Activated naive CD4-positive, alpha-beta T cell treated with anti-CD3 and anti-CD28 coated beads, Interleukin-2, amount 10 ng/mL, durations not matched to agents 7 days and 5 days (primary cell): ENCODE measurements around the gene PHOSPHO2.

Experiments used
- CTCF ChIA-PET: fragments of 350-600 bp; sonication (Branson Sonifier 250); formaldehyde crosslinking; loops from one replicate; lab custom pipeline; 2021; ENCODE audit warnings: antibody characterized with exemption; lab: Charles Lee
- DNase-seq: peaks from one replicate; pipeline ENCODE4 v3.0.0-alpha.2; 2020
- H3K27ac Mint-ChIP-seq: one replicate; pipeline ENCODE4 v1.8.0; 2021; ENCODE audit warnings: mild to moderate bottlenecking, moderate library complexity, mixed read lengths
- H3K27me3 Mint-ChIP-seq: one replicate; pipeline ENCODE4 v1.8.0; 2021; ENCODE audit warnings: mild to moderate bottlenecking, mixed read lengths
- H3K36me3 Mint-ChIP-seq: one replicate; pipeline ENCODE4 v1.8.0; 2021; ENCODE audit warnings: mixed read lengths
- H3K4me1 Mint-ChIP-seq: one replicate; pipeline ENCODE4 v1.8.0; 2021; ENCODE audit warnings: mixed read lengths
- H3K4me3 Mint-ChIP-seq: one replicate; pipeline ENCODE4 v1.8.0; 2021; ENCODE audit warnings: mild to moderate bottlenecking, moderate library complexity, mixed read lengths
- H3K9me3 Mint-ChIP-seq: one replicate; pipeline ENCODE4 v1.8.0; 2021; ENCODE audit warnings: mixed read lengths

The PHOSPHO2 gene

DNA sequence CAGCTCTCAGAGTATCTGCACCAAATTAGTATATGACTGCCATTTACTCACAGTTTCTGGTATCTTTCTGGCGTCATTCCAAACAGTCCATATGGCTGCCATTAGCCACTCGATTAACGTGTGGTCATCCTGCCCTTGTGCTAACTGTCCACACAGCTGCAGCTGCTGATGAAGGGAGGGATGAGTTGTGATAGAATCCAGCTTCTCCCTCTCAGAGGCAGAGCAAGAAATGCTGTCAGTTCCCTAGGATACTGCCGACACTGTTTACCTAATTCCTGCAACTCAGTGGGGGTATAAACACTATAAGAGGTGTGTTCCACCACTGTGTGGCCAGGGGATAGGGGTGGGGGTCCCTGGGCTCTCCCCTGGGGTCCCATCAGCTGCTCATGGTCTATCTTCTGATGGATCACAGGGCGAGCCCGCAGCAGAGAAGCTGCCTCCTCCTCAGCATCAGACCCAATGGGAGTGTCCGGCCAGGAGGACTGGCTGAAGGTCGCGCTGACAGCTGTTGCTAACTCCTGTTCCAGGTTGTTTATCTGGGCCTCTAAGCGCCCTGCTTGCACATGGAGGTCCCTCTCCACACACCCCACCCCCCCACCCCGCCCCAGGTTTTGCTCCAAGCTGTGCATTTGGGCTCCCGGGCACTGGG, 22.1 kb downstream of the PHOSPHO2 start:
- Mint-ChIP-seq H3K36me3 (no peaks in the 10 kb centered on the region), H3K9me3 (no peaks in the 10 kb centered on the region), H3K27ac (no peak overlapping the region), H3K27me3 (no peaks in the 10 kb centered on the region), H3K4me3 (no peak overlapping the region), H3K4me1 (peaks cover 7% of the 10 kb centered on the region)
- CTCF ChIA-PET = no interaction called here
- no peak for DNase-seq

DNA sequence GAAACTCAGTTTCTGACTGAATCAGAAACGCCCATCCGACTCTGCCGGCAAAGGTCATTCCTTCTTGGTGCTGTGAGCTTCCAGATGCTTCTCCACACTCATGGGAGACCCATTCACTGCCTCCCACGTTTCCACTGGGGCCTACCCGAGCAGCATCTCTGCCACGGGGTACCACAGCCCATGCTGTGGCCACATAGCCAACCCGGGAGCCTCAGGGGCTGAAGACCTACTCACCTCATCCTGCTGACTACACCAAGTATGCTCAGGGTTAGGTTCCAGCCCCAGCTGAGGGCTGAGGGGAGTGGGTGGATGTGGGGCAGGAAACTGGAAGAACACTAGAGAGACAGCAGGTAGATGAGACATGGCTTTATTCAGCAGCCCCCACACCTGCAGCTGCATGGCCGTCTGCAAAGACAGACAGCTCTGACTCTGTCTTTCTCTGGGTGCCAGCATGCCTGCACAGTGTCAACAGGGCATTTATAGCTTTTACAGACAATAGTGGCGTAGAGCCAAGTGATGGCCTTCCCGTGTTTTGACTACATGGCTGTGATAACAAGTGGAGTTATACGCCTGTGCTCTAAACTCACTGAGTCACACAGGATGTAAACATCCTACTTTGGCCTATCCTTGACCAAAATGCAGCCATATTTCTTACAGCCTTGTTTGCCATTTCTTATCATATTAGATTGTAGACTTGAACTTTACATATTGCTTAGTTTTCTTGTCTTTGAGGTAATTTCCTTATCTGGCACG, 22.8 kb downstream of the PHOSPHO2 start:
- peaks cover 3% of the 10 kb centered on the region for H3K4me1 Mint-ChIP-seq
- H3K27ac Mint-ChIP-seq = no peak overlapping the region
- DNase-seq = no peak
- no peak overlapping the region for H3K4me3 Mint-ChIP-seq
- no peaks in the 10 kb centered on the region for H3K9me3 Mint-ChIP-seq
- no peaks in the 10 kb centered on the region for H3K27me3 Mint-ChIP-seq
- H3K36me3 Mint-ChIP-seq = no peaks in the 10 kb centered on the region
- CTCF ChIA-PET = no interaction called here

DNA sequence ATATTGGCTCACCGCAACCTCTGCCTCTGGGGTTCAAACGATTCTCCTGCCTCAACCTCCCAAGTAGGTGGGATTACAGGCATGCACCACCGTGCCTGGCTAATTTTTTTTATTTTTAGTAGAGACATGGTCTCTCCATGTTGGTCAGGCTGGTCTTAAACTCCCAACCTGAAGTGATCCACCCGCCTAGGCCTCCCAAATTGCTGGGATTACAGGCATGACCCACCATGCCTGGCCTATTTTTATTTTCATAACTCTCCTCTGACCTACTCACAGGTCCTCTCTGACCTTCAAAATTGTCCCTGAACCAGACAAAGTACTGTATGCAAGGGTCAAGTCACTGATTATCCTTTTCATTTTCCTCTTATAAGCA, 23.4 kb downstream of the PHOSPHO2 start:
- H3K27me3 Mint-ChIP-seq = no peaks in the 10 kb centered on the region
- H3K4me1 Mint-ChIP-seq = peaks cover 3% of the 10 kb centered on the region
- no peak for DNase-seq
- no peaks in the 10 kb centered on the region for H3K36me3 Mint-ChIP-seq
- CTCF ChIA-PET = no interaction called here
- H3K4me3 Mint-ChIP-seq = no peak overlapping the region
- no peaks in the 10 kb centered on the region for H3K9me3 Mint-ChIP-seq
- H3K27ac Mint-ChIP-seq = no peak overlapping the region

DNA sequence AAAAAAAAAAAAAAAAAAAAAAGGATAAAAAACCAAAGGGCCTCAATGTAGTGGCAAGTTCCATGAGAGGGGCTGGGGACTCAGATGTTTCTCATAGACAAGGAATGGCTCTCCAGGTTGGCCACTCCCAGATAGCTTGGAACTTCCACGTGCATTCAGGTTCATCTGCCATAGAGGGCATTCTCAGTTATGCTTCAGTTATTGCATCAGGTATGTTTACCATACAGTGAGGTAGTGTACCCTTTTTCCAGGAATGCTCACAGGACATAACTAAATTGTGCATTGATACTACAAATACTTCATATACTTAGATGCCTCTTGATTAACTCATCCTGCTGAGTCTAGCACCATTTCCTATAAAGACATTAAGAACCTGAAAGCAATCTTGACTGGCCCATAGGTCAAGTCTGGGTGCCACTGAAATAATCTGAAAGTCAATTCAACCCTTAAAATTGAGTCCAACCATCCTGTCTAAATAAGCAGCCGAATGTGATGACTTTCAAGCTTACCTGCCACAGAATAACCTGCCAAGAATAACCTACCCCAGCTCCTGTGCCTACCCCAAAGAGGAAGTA, 24.7 kb downstream of the PHOSPHO2 start:
- Mint-ChIP-seq H3K27ac (no peak overlapping the region), H3K9me3 (no peaks in the 10 kb centered on the region), H3K4me3 (no peak overlapping the region), H3K36me3 (no peaks in the 10 kb centered on the region), H3K4me1 (peaks cover 3% of the 10 kb centered on the region), H3K27me3 (no peaks in the 10 kb centered on the region)
- no peak for DNase-seq
- CTCF ChIA-PET = interaction anchor here (0.6 kb wide), 1 partner anchor 58 kb away, joined by 5 read pairs; no protein-coding TSS in a partner anchor

DNA sequence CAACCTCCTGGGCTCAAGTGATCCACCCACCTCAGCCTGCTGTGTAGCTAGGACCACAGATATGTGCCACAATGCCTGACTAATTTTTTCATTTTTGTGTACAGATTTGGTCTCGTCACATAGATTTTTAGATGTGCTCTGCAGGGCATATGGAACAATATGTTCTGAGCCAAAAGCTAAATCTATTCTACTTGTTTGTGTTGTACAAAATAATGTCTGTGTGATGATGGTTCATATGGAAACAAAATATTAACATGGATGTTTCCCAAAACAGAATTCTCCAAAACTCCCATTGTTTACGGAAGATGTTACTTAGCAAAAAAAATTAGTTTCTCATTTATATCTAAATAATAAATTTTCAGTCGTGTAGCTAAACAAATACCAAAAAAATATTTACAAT, 26.7 kb downstream of the PHOSPHO2 start:
- no peak overlapping the region for H3K27ac Mint-ChIP-seq
- H3K9me3 Mint-ChIP-seq = no peaks in the 10 kb centered on the region
- no peaks in the 10 kb centered on the region for H3K4me1 Mint-ChIP-seq
- H3K36me3 Mint-ChIP-seq = no peaks in the 10 kb centered on the region
- CTCF ChIA-PET = no interaction called here
- DNase-seq = no peak
- H3K4me3 Mint-ChIP-seq = no peak overlapping the region
- H3K27me3 Mint-ChIP-seq = no peaks in the 10 kb centered on the region

DNA sequence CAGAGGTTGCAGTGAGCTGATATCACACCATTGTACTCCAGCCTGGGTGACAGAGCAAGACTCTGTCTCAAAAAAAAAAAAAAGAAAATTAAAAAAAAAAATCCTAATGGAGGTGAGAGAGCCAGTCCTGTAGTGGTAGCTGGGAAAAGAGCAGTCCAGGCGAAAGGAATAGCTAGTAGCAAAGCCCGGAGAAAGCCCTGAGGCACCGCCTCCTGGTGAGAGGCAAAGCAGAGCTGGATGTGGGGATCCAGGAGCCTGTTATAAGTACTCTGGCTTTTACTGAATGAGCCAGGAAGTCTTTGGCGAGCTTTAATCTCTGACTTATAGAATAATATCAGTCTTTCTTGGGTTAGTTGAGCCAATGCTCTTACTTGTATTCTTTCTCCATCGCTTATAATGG, 32.8 kb downstream of the PHOSPHO2 start:
- Mint-ChIP-seq H3K4me3 (no peak overlapping the region), H3K36me3 (no peaks in the 10 kb centered on the region), H3K4me1 (peaks cover 4% of the 10 kb centered on the region), H3K9me3 (no peaks in the 10 kb centered on the region), H3K27ac (no peak overlapping the region), H3K27me3 (peaks cover 3% of the 10 kb centered on the region)
- DNase-seq = no peak
- CTCF ChIA-PET = no interaction called here

DNA sequence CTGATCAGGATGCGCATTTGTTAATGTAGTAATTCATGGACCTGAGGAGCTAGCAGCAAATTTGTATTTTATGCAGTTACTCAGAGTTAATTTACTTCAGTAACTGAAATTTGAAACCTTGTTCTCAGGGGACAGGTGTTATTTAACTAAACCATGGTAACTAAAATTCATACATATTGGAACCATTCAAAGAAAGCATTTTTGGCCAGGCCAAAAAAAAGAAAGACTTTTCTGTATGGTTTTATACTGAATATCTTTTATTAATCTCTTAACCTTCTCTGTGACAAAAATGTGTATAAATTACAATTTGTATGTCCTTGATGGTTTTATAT, 35.0 kb downstream of the PHOSPHO2 start:
- Mint-ChIP-seq H3K9me3 (no peaks in the 10 kb centered on the region), H3K36me3 (peaks cover 2% of the 10 kb centered on the region), H3K27me3 (peaks cover 23% of the 10 kb centered on the region), H3K4me3 (no peak overlapping the region), H3K27ac (no peak overlapping the region), H3K4me1 (peaks cover 18% of the 10 kb centered on the region)
- DNase-seq = no peak
- CTCF ChIA-PET = no interaction called here

DNA sequence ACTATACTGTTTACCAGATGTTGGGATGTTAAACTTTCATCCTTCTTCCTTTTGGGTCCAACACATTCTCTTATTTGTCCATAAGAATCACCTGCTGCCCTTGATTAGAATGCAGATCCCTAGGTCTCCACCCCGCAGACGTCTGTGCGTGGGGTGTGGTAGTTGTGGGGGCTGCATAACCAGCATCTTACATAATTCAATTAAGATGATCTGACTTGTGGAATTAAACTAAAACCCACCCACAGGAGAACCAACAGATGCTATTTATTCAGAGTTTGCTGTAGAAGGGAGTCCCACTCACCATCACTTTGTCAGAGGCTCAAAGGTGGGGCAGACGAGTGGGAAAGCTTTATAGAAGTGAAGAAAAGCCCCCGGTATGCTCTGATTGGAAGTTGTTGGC, 37.8 kb downstream of the PHOSPHO2 start:
- no peaks in the 10 kb centered on the region for H3K9me3 Mint-ChIP-seq
- peaks cover 34% of the 10 kb centered on the region for H3K27me3 Mint-ChIP-seq
- no peak for DNase-seq
- CTCF ChIA-PET = no interaction called here
- peaks cover 29% of the 10 kb centered on the region for H3K4me1 Mint-ChIP-seq
- no peak overlapping the region for H3K27ac Mint-ChIP-seq
- no peak overlapping the region for H3K4me3 Mint-ChIP-seq
- H3K36me3 Mint-ChIP-seq = peaks cover 2% of the 10 kb centered on the region

DNA sequence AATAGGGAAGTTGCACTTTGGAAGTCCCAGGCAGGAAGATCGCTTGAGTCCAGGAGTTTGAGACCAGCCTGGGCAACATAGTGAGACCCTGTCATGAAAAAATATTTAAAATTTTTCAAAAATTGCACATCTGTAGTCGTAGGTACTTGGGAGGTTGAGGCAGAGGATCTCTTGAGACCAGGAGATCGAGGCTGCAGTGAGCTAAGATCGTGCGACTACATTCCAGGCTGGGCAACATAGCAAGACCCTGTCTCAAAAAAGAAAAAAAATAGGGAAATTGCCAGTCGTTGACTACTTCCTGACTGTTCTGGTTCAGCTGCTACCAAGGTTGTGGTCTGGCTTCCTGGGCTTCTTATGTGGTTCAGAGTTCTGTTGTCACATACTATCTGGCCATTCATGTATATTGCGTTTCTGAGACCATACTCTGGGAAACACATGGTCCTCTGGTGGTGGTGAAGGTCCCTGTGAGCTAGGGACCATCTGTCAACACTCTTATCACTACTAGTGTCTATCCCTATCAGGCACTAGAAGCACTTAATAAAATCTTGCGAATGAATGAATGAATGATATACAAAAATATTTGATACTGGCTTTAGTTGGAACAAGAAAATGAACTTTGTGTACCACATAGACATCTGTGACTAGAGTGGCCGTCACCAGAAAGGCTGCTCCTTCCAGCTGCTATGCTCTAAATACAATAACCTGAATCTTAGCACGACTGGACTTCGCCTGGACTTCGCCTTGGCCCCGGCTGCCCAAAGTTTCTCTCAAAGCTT, 38.5 kb downstream of the PHOSPHO2 start:
- Mint-ChIP-seq H3K4me1 (peaks cover 32% of the 10 kb centered on the region), H3K4me3 (peak overlapping the region; percentile 81), H3K36me3 (peaks cover 2% of the 10 kb centered on the region), H3K27me3 (peaks cover 39% of the 10 kb centered on the region), H3K27ac (no peak overlapping the region), H3K9me3 (no peaks in the 10 kb centered on the region)
- CTCF ChIA-PET = no interaction called here
- no peak for DNase-seq

DNA sequence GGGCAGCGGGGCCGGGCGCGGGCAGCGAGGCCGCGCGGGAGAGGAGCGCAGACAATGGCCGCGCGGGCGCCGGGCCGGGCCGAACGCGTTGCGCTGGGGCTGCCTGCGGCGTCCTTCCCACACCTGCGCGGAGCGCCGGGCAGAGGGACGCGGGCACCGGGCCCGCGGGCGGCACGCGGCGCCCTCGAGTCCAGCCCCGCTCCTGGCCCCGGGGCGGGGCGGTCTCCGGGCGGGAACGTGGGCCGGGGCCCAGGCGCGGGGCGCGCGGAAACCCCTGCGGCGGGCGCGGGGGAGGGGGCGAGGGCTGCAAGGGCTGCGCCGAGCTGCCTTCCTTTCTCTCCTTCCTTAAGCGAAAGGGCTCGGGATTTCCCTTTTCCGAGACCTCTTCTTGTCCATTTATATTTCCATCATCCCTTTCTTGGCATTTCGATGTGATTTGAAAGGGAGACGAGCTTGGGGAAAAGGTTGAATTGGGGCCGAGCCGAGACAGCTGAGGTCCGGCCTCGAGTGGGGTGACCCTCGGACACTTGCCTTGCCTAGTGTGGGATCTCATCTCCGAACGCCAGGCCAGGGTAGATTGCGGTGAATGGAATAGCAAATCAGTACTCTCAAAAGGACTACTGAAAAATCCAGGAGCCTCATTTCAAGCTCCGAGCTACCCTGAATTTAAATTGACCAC, 40.0 kb downstream of the PHOSPHO2 start:
- CTCF ChIA-PET = interaction anchor here (0.6 kb wide), 1 partner anchor 56 kb away, joined by 3 read pairs; no protein-coding TSS in a partner anchor

DNA sequence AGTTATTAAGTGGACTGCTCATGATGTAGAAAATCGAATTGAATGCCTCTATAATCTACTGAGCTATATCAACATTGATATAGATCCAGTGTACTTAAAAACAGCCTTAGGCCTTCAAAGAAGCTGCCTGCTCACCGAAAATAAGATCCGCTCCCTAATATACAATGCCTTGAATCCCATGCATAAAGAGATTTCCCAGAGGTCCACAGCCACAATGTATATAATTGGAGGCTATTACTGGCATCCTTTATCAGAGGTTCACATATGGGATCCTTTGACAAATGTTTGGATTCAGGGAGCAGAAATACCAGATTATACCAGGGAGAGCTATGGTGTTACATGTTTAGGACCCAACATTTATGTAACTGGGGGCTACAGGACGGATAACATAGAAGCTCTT, 41.4 kb downstream of the PHOSPHO2 start:
- Mint-ChIP-seq H3K27me3 (peaks cover 45% of the 10 kb centered on the region), H3K9me3 (peaks cover 5% of the 10 kb centered on the region), H3K4me3 (no peak overlapping the region), H3K4me1 (peaks cover 38% of the 10 kb centered on the region), H3K27ac (no peak overlapping the region), H3K36me3 (peaks cover 2% of the 10 kb centered on the region)
- DNase-seq = no peak
- CTCF ChIA-PET = no interaction called here

More for the DNA sequence above, 40.0 kb downstream of the PHOSPHO2 start:
- Mint-ChIP-seq H3K9me3 (peaks cover 4% of the 10 kb centered on the region), H3K36me3 (peaks cover 2% of the 10 kb centered on the region), H3K4me1 (peaks cover 36% of the 10 kb centered on the region), H3K4me3 (peak overlapping the region; percentile 70), H3K27ac (no peak overlapping the region), H3K27me3 (peaks cover 44% of the 10 kb centered on the region)
- peak; percentile 36 for DNase-seq

DNA sequence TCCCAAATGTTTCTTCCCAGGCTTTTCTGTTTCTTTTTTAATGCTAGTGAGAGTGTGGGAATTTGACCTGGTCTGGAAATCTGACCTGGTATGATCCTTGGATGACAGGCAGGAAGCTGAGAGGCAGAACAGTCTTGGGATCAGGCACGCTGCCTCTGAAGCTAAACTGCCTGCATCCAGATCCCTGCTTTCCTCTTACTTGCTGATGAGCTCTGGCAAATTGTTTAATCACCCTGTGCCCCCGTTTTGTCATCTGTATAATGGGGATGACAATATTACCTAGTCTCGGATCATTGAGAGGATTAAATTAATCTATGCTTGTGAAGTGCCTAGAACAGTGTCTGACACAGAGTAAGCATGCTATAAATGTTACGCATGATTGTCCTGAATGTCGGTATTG, 42.6 kb downstream of the PHOSPHO2 start:
- CTCF ChIA-PET = no interaction called here
- no peak overlapping the region for H3K4me3 Mint-ChIP-seq
- peaks cover 5% of the 10 kb centered on the region for H3K9me3 Mint-ChIP-seq
- no peak for DNase-seq
- H3K4me1 Mint-ChIP-seq = peaks cover 36% of the 10 kb centered on the region
- peaks cover 43% of the 10 kb centered on the region for H3K27me3 Mint-ChIP-seq
- H3K36me3 Mint-ChIP-seq = peaks cover 2% of the 10 kb centered on the region
- no peak overlapping the region for H3K27ac Mint-ChIP-seq

DNA sequence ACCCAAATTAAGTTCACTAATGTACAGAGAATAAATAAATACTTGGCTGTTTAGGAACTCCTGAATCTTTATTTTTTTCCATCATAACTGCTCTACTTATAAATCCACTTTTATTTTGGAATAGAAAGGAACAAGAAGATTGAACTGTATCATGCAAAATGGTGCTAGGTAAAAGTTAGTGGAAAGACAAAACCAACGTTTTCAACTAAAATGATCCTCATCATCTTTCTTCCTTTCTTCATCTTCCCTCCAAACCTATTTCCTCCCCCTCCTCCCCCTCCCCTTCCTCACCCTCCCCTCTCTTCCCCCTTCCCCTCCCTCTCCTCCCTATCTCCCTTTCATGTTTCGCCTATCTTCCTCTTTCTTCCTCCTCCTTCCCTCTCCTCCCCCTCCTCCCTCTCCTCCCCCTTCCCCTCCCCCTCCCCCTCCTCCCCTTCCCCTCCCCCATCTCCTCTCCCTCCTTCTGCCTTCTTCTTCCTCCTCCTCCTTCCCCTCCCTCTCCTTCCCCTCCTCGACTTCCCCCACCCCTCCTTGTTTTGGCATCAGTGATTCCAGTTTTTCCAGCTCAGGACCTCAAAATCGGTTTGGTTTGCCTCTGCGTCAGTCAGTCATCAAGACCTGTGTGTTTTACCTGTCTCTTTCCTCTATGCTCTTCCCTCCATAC, 44.4 kb downstream of the PHOSPHO2 start:
- Mint-ChIP-seq H3K27me3 (peaks cover 25% of the 10 kb centered on the region), H3K4me3 (no peak overlapping the region), H3K36me3 (no peaks in the 10 kb centered on the region), H3K27ac (peak overlapping the region; percentile 44), H3K4me1 (peaks cover 20% of the 10 kb centered on the region), H3K9me3 (peaks cover 5% of the 10 kb centered on the region)
- CTCF ChIA-PET = no interaction called here
- DNase-seq = no peak
